Breast epithelium (tissue), 4 donors: ENCODE data around the gene ESF1. TPM values are rescaled to one million over a fixed set of nuclear protein-coding genes. Genes with fewer than 3 reads are reported as not detected.

Source experiments
- DNase-seq, 2 donors: peaks; one replicate each; pipeline ENCODE4 v3.0.0-alpha.2; 2019; ENCODE audit warnings: low spot score in 2 of 2
- H3K27ac ChIP-seq, 2 donors: fragments of 200-600 bp; sonication (generic) in 1 of 2; one replicate each; pipeline ENCODE4 v1.5.1; 2016 to 2019; ENCODE audit warnings: mild to moderate bottlenecking in 1 of 2
- H3K27me3 ChIP-seq, 2 donors: fragments of 200-600 bp; sonication (generic) in 1 of 2; one replicate each; pipeline versions ENCODE4 v1.5.1 to v1.6.0; 2017 to 2019; ENCODE audit warnings: control low read depth in 1 of 2, mild to moderate bottlenecking in 1 of 2
- H3K36me3 ChIP-seq: fragments of 200-600 bp; one replicate; pipeline ENCODE4 v1.5.1; 2019
- H3K4me1 ChIP-seq, 2 donors: fragments of 200-600 bp; sonication (generic); one replicate each; pipeline ENCODE4 v1.5.1; 2016 to 2019; ENCODE audit warnings: control low read depth in 1 of 2
- H3K4me3 ChIP-seq, 3 donors: fragments of 200-600 bp; sonication (generic); 1 replicate in 2 of 3; 2 replicates in 1 of 3; pipeline ENCODE4 v1.5.1; 2016 to 2019; ENCODE audit warnings: mild to moderate bottlenecking in 3 of 3, moderate library complexity in 2 of 3
- H3K9me3 ChIP-seq, 2 donors: fragments of 200-600 bp; sonication (generic) in 1 of 2; one replicate each; pipeline ENCODE4 v1.5.1; 2016 to 2019; ENCODE audit warnings: control low read depth in 1 of 2
- POLR2A ChIP-seq: fragments of 450-650 bp; IDR thresholded peaks from one replicate; pipeline ENCODE4 v1.6.1; 2016; ENCODE audit warnings: antibody characterized with exemption, mild to moderate bottlenecking, moderate library complexity
- POLR2AphosphoS5 ChIP-seq, 3 donors: sonication (generic); formaldehyde crosslinking; IDR thresholded peaks; one replicate each; pipeline ENCODE4 v1.6.1; 2017; ENCODE audit warnings: antibody characterized with exemption in 3 of 3
- intact Hi-C: fragments of 100-400 bp; cut with DNase I; formaldehyde crosslinking; loops from one replicate; pipeline ENCODE4 v1.15.1; 2023; ENCODE audit warnings: low total_unique reads
- total RNA-seq, 3 donors: library from RNA; depleted of rRNA; stranded (reverse); fragments of >200 nt; gene quantifications; one replicate each; pipeline ENCODE4 v1.1.0, GENCODE V29; 2016
- TF ChIP-seq, protein P1 (sequence below), 3 donors: fragments of 450-650 bp; IDR thresholded peaks; one replicate each; pipeline ENCODE4 v1.5.1; 2016 to 2017; ENCODE audit warnings: antibody characterized with exemption in 3 of 3, mild to moderate bottlenecking in 3 of 3, moderate library complexity in 3 of 3

The ESF1 gene
- total RNA-seq, 3 donors from 2014 or later: 13.8 to 19.0 (median 17.7) TPM

GRCh38 chr20:13778827-13779226 is 5.9 kb downstream of the ESF1 start:
- no peak for DNase-seq
- Histone ChIP-seq H3K27me3 (no peaks in the 10 kb centered on the region), H3K27ac (no peak overlapping the region), H3K4me3 (no peak overlapping the region), H3K36me3 (no peaks in the 10 kb centered on the region), H3K4me1 (peaks cover 0 to 6% of the 10 kb centered on the region in 2 donors), H3K9me3 (no peaks in the 10 kb centered on the region)
- intact Hi-C loops: loop anchor here (5.0 to 10.0 kb wide), 2 partner anchors 107 to 664 kb away; no protein-coding TSS in a partner anchor
- TF ChIP-seq, protein P1, sequence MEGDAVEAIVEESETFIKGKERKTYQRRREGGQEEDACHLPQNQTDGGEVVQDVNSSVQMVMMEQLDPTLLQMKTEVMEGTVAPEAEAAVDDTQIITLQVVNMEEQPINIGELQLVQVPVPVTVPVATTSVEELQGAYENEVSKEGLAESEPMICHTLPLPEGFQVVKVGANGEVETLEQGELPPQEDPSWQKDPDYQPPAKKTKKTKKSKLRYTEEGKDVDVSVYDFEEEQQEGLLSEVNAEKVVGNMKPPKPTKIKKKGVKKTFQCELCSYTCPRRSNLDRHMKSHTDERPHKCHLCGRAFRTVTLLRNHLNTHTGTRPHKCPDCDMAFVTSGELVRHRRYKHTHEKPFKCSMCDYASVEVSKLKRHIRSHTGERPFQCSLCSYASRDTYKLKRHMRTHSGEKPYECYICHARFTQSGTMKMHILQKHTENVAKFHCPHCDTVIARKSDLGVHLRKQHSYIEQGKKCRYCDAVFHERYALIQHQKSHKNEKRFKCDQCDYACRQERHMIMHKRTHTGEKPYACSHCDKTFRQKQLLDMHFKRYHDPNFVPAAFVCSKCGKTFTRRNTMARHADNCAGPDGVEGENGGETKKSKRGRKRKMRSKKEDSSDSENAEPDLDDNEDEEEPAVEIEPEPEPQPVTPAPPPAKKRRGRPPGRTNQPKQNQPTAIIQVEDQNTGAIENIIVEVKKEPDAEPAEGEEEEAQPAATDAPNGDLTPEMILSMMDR (IDR thresholded peaks at IDR 0.05): no peak
- TF ChIP-seq POLR2A (no peak), POLR2AphosphoS5 (IDR thresholded peaks at IDR 0.05) (no peak)

DNA sequence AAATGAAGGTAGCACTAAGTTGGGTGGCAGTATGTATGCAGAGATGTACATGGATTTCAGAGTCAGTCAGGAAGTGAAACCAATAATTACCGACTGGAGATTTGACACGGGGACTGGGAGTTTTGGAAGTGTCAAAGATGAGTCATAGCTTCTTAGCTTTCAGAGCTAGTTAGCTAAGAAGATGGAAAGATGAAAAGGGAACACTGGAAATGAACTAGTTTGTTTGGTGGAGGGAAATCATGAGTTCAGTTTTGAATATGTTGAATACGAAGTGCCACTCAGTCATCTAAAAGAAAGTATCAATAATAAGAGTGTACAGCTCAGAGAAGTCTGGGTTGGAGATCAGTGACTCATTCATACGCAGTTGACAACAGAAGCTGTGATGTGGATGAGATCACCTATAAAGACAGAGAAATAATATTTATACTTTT is 7.5 kb downstream of the ESF1 start:
- TF ChIP-seq POLR2A (no peak), POLR2AphosphoS5 (IDR thresholded peaks at IDR 0.05) (no peak)
- TF ChIP-seq, protein P1 (IDR thresholded peaks at IDR 0.05): no peak
- H3K4me3 ChIP-seq: no peak overlapping the region
- H3K27me3 ChIP-seq: no peaks in the 10 kb centered on the region
- intact Hi-C loops: loop anchor here (5.0 to 10.0 kb wide), 2 partner anchors 105 to 662 kb away; no protein-coding TSS in a partner anchor
- DNase-seq: no peak
- H3K4me1 ChIP-seq: no peaks in the 10 kb centered on the region
- no peak overlapping the region for H3K27ac ChIP-seq
- H3K9me3 ChIP-seq: no peaks in the 10 kb centered on the region
- no peaks in the 10 kb centered on the region for H3K36me3 ChIP-seq

DNA sequence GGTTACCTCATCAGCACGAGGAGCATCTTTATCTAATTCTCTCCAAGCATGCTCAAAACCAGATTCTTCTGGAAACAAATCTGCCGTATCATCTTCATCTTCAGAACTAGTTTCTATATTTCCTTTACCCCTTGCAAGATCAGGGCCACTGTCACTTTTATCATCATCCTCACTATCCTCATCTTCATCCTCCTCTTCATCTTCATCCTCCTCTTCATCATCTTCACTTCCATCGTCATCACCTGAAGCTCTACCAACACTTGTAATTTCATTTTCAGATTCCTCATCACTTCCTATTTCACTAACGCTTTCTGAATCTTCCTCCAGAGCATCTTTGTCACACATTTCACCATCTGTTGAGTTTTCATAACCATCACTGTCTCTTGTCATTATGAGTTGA is 8.9 kb downstream of the ESF1 start:
- no peaks in the 10 kb centered on the region for H3K27me3 ChIP-seq
- no peak for TF ChIP-seq POLR2A
- no peak for TF ChIP-seq POLR2AphosphoS5 (IDR thresholded peaks at IDR 0.05)
- TF ChIP-seq, protein P1 (IDR thresholded peaks at IDR 0.05): no peak
- H3K4me1 ChIP-seq: no peaks in the 10 kb centered on the region
- intact Hi-C loops: loop anchor here (5.0 to 10.0 kb wide), 2 partner anchors 104 to 661 kb away; no protein-coding TSS in a partner anchor
- H3K4me3 ChIP-seq: no peak overlapping the region
- no peak for DNase-seq
- H3K9me3 ChIP-seq: no peaks in the 10 kb centered on the region
- H3K27ac ChIP-seq: no peak overlapping the region
- no peaks in the 10 kb centered on the region for H3K36me3 ChIP-seq

DNA sequence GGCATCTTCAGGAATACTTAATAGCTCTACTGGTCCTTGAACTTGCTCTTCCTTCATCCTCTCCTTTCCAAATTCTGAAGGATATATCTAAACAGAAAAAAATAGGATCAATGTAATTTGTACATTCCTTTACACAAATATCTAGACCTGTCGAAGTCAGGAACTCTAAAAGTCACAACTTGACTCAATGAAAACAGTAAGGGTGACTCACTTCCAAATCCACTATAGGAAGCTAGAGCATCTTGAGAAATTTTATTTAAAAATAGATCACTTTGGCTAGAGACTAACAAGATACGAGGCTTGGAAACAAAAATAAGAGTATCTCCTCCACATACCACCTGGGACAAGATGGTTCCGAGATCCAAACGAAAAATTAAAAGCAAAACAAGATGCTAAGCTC is 12.2 kb downstream of the ESF1 start:
- no peak for DNase-seq
- H3K4me1 ChIP-seq: no peaks in the 10 kb centered on the region
- H3K27me3 ChIP-seq: no peaks in the 10 kb centered on the region
- H3K36me3 ChIP-seq: no peaks in the 10 kb centered on the region
- TF ChIP-seq, protein P1 (IDR thresholded peaks at IDR 0.05): no peak
- TF ChIP-seq POLR2A: no peak
- no peak for TF ChIP-seq POLR2AphosphoS5 (IDR thresholded peaks at IDR 0.05)
- no peak overlapping the region for H3K27ac ChIP-seq
- intact Hi-C loops: loop anchor here (10.0 kb wide), 1 partner anchor 658 kb away; no protein-coding TSS in a partner anchor
- no peaks in the 10 kb centered on the region for H3K9me3 ChIP-seq
- no peak overlapping the region for H3K4me3 ChIP-seq

DNA sequence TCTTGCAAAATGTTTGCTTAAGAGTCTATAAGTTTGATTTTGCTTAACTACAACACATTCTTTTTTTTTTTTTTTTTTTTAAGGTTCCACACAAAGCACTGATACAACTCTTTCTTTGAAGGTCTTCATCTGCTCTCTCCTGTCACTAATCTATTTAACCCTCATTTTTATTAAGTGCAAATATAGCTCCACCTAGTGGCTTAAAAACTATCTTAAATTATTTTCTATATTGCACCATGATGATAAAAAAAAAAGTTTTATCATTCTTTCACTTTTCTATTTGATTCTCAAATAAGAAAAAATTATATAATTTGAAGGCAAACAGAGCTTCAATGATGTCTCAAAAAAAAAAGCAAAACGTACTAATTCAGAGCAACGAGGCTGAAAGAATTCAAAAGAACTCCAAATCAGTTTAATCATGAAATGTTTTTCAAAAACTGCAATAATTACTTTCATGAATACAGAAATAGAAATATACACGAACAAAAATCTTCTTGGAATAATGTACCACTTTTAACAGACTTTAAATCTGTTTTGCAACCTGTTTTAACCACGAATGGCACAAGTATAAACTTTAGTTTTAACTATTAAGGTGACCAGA is 12.8 kb downstream of the ESF1 start:
- no peak for TF ChIP-seq POLR2A
- TF ChIP-seq, protein P1 (IDR thresholded peaks at IDR 0.05): peak in 2 of 3 donors; percentile 39 to 41
- TF ChIP-seq POLR2AphosphoS5 (IDR thresholded peaks at IDR 0.05): no peak
- H3K9me3 ChIP-seq: no peaks in the 10 kb centered on the region
- H3K4me1 ChIP-seq: no peaks in the 10 kb centered on the region
- H3K27ac ChIP-seq: no peak overlapping the region
- no peak overlapping the region for H3K4me3 ChIP-seq
- no peaks in the 10 kb centered on the region for H3K27me3 ChIP-seq
- no peak for DNase-seq
- no peaks in the 10 kb centered on the region for H3K36me3 ChIP-seq
- intact Hi-C loops: loop anchor here (2.0 to 10.0 kb wide), 2 partner anchors 39 to 657 kb away; no protein-coding TSS in a partner anchor
